Activated CD8-positive, alpha-beta memory T cell treated with anti-CD3 and anti-CD28 coated beads, Interleukin-2, amount 50 U/mL, for 1 hour (primary cell): ENCODE results near the gene MED27.

ENCODE experiments used
- DNase-seq: peaks from one replicate; pipeline ENCODE4 v3.0.0-alpha.2; 2020; ENCODE audit errors: extremely low read depth

Gene MED27

GRCh38 chr9:131811405-131811804 lies 268.3 kb downstream of the MED27 start:
- DNase-seq = no peak

GRCh38 chr9:131810351-131811170 lies 269.1 kb downstream of the MED27 start:
- DNase-seq = no peak
